ENCODE measurements around the gene TMEM109.

Gene TMEM109

DNA sequence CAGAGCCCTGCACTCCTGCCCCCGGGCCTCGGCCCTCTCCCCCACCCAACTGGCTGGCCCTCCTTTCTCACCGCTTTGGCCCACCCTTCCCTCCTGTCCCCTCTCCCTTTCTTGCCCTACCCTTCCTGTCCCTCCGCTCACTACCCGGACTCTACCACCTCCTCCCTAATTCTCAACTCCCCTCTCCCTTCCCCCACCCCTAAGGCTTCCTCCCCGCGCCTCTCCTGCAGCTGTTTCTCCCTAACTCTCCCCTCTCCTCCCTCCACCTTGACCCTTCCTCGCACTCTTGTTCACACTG lies 37.6 kb downstream of the TMEM109 start:
- TF ChIP-seq ZFP30 (CRISPR knock-in tag; IDR thresholded peaks at IDR 0.05) = no peak
- TF ChIP-seq, protein P1, sequence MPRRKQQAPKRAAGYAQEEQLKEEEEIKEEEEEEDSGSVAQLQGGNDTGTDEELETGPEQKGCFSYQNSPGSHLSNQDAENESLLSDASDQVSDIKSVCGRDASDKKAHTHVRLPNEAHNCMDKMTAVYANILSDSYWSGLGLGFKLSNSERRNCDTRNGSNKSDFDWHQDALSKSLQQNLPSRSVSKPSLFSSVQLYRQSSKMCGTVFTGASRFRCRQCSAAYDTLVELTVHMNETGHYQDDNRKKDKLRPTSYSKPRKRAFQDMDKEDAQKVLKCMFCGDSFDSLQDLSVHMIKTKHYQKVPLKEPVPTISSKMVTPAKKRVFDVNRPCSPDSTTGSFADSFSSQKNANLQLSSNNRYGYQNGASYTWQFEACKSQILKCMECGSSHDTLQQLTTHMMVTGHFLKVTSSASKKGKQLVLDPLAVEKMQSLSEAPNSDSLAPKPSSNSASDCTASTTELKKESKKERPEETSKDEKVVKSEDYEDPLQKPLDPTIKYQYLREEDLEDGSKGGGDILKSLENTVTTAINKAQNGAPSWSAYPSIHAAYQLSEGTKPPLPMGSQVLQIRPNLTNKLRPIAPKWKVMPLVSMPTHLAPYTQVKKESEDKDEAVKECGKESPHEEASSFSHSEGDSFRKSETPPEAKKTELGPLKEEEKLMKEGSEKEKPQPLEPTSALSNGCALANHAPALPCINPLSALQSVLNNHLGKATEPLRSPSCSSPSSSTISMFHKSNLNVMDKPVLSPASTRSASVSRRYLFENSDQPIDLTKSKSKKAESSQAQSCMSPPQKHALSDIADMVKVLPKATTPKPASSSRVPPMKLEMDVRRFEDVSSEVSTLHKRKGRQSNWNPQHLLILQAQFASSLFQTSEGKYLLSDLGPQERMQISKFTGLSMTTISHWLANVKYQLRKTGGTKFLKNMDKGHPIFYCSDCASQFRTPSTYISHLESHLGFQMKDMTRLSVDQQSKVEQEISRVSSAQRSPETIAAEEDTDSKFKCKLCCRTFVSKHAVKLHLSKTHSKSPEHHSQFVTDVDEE (CRISPR knock-in tag; IDR thresholded peaks at IDR 0.05) = no peak
- no peak for TF ChIP-seq ZNF70 (CRISPR knock-in tag; IDR thresholded peaks at IDR 0.05)
- TF ChIP-seq PPARA (CRISPR knock-in tag; IDR thresholded peaks at IDR 0.05; ENCODE audit: borderline replicate concordance) = no peak
- TF ChIP-seq OSR1 (CRISPR knock-in tag; IDR thresholded peaks at IDR 0.05) = no peak
- TF ChIP-seq CSDC2 (CRISPR knock-in tag; IDR thresholded peaks at IDR 0.05) = no peak
- TF ChIP-seq ISL1 (CRISPR knock-in tag; IDR thresholded peaks at IDR 0.05) = no peak
- TF ChIP-seq ZC3H10 (CRISPR knock-in tag; IDR thresholded peaks at IDR 0.05) = no peak
- TF ChIP-seq ZNF8 (CRISPR knock-in tag; IDR thresholded peaks at IDR 0.05) = no peak
- TF ChIP-seq, protein P2, sequence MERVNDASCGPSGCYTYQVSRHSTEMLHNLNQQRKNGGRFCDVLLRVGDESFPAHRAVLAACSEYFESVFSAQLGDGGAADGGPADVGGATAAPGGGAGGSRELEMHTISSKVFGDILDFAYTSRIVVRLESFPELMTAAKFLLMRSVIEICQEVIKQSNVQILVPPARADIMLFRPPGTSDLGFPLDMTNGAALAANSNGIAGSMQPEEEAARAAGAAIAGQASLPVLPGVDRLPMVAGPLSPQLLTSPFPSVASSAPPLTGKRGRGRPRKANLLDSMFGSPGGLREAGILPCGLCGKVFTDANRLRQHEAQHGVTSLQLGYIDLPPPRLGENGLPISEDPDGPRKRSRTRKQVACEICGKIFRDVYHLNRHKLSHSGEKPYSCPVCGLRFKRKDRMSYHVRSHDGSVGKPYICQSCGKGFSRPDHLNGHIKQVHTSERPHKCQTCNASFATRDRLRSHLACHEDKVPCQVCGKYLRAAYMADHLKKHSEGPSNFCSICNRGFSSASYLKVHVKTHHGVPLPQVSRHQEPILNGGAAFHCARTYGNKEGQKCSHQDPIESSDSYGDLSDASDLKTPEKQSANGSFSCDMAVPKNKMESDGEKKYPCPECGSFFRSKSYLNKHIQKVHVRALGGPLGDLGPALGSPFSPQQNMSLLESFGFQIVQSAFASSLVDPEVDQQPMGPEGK (CRISPR knock-in tag; IDR thresholded peaks at IDR 0.05; ENCODE audit: borderline replicate concordance) = no peak
- no peak for TF ChIP-seq SNAI2 (CRISPR knock-in tag; IDR thresholded peaks at IDR 0.05)
- TF ChIP-seq TOX (CRISPR knock-in tag; IDR thresholded peaks at IDR 0.05; ENCODE audit: borderline replicate concordance) = no peak
- TF ChIP-seq, protein P3, sequence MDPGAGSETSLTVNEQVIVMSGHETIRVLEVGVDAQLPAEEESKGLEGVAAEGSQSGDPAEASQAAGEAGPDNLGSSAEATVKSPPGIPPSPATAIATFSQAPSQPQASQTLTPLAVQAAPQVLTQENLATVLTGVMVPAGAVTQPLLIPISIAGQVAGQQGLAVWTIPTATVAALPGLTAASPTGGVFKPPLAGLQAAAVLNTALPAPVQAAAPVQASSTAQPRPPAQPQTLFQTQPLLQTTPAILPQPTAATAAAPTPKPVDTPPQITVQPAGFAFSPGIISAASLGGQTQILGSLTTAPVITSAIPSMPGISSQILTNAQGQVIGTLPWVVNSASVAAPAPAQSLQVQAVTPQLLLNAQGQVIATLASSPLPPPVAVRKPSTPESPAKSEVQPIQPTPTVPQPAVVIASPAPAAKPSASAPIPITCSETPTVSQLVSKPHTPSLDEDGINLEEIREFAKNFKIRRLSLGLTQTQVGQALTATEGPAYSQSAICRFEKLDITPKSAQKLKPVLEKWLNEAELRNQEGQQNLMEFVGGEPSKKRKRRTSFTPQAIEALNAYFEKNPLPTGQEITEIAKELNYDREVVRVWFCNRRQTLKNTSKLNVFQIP (CRISPR knock-in tag; IDR thresholded peaks at IDR 0.05; ENCODE audit: borderline replicate concordance, low read depth) = no peak
- no peak for TF ChIP-seq ZFP3 (CRISPR knock-in tag; IDR thresholded peaks at IDR 0.05)
- no peak for TF ChIP-seq ESRRG (CRISPR knock-in tag; IDR thresholded peaks at IDR 0.05)
- no peak for TF ChIP-seq ZNF565 (CRISPR knock-in tag; conservative IDR thresholded peaks at IDR 0.05; ENCODE audit: low read depth)
- no peak for TF ChIP-seq BACH2 (CRISPR knock-in tag; IDR thresholded peaks at IDR 0.05; ENCODE audit: borderline replicate concordance)
- ATAC-seq = no peak

DNA sequence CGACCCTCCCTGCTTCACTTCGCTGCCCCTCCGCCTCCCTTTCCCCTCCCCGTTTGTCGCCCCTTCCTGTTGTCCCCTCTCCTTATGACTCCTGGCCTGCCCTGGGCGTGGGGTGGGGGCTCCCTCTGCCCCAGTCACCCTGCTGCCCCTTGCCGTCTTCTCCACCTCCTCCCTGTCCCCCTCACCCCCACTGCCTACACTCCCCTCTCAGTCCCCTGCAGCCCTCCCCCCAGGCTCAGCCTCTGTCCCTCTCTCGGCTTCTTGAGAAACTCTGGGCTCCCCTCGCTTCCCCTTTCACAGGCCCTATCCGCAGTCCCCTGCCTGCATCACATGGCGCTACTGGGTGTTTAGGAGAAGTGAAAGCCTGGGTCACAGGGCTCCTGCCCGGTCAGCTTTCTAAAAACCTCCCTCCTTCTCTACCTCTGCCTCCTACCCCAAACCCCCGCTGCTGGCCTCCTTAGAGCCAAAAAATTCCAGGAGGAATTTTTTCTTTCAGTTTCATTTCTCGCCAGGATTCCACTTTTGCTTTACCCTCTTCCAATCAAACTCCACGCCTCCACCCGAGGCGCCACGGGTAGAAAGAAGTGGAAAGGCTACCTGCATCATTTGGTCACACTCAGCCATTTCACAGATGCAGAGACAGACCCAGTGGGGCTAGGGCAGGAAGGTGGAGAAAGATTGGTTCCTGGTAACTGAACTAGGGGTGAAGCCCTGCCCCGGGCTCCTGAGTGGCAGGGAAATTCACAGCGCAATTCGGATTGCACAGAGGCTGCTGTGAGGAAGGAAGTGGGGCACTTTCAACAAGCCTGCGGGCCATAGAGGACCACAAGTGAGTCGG lies 38.2 kb downstream of the TMEM109 start, which contains the start of gene SLC15A3:
Gene SLC15A3 (minus strand): TSS at position 273 of the 838 bp plus-strand sequence. CDS start 625 bp downstream, outside the sequence.
- no peak for TF ChIP-seq ESRRG (CRISPR knock-in tag; IDR thresholded peaks at IDR 0.05)
- TF ChIP-seq ZFP30 (CRISPR knock-in tag; IDR thresholded peaks at IDR 0.05) = no peak
- no peak for TF ChIP-seq BACH2 (CRISPR knock-in tag; IDR thresholded peaks at IDR 0.05; ENCODE audit: borderline replicate concordance)
- TF ChIP-seq, protein P4, sequence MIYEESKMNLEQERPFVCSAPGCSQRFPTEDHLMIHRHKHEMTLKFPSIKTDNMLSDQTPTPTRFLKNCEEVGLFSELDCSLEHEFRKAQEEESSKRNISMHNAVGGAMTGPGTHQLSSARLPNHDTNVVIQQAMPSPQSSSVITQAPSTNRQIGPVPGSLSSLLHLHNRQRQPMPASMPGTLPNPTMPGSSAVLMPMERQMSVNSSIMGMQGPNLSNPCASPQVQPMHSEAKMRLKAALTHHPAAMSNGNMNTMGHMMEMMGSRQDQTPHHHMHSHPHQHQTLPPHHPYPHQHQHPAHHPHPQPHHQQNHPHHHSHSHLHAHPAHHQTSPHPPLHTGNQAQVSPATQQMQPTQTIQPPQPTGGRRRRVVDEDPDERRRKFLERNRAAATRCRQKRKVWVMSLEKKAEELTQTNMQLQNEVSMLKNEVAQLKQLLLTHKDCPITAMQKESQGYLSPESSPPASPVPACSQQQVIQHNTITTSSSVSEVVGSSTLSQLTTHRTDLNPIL (CRISPR knock-in tag; IDR thresholded peaks at IDR 0.05; ENCODE audit: low read depth) = no peak
- no peak for TF ChIP-seq ZFP3 (CRISPR knock-in tag; IDR thresholded peaks at IDR 0.05)
- no peak for TF ChIP-seq CSDC2 (CRISPR knock-in tag; IDR thresholded peaks at IDR 0.05)
- TF ChIP-seq PPARA (CRISPR knock-in tag; IDR thresholded peaks at IDR 0.05; ENCODE audit: borderline replicate concordance) = no peak
- TF ChIP-seq, protein P2 (CRISPR knock-in tag; IDR thresholded peaks at IDR 0.05; ENCODE audit: borderline replicate concordance) = no peak
- no peak for TF ChIP-seq ZC3H10 (CRISPR knock-in tag; IDR thresholded peaks at IDR 0.05)
- no peak for TF ChIP-seq ZNF565 (CRISPR knock-in tag; conservative IDR thresholded peaks at IDR 0.05; ENCODE audit: low read depth)
- TF ChIP-seq, protein P5, sequence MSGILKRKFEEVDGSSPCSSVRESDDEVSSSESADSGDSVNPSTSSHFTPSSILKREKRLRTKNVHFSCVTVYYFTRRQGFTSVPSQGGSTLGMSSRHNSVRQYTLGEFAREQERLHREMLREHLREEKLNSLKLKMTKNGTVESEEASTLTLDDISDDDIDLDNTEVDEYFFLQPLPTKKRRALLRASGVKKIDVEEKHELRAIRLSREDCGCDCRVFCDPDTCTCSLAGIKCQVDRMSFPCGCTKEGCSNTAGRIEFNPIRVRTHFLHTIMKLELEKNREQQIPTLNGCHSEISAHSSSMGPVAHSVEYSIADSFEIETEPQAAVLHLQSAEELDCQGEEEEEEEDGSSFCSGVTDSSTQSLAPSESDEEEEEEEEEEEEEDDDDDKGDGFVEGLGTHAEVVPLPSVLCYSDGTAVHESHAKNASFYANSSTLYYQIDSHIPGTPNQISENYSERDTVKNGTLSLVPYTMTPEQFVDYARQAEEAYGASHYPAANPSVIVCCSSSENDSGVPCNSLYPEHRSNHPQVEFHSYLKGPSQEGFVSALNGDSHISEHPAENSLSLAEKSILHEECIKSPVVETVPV (CRISPR knock-in tag; IDR thresholded peaks at IDR 0.05) = no peak
- TF ChIP-seq TOX (CRISPR knock-in tag; IDR thresholded peaks at IDR 0.05; ENCODE audit: borderline replicate concordance) = no peak
- no peak for TF ChIP-seq SNAI2 (CRISPR knock-in tag; IDR thresholded peaks at IDR 0.05)
- TF ChIP-seq OSR1 (CRISPR knock-in tag; IDR thresholded peaks at IDR 0.05) = no peak
- TF ChIP-seq ARNTL (CRISPR knock-in tag; IDR thresholded peaks at IDR 0.05; ENCODE audit: borderline replicate concordance, low read depth) = no peak
- TF ChIP-seq RARB (CRISPR knock-in tag; IDR thresholded peaks at IDR 0.05) = no peak
- TF ChIP-seq, protein P3 (CRISPR knock-in tag; IDR thresholded peaks at IDR 0.05; ENCODE audit: borderline replicate concordance, low read depth) = no peak
- no peak for TF ChIP-seq ZNF8 (CRISPR knock-in tag; IDR thresholded peaks at IDR 0.05)
- TF ChIP-seq TCF4 (CRISPR knock-in tag; IDR thresholded peaks at IDR 0.05; ENCODE audit: borderline replicate concordance) = no peak
- ATAC-seq = peak; percentile 22; the same call in 1 of the 3 replicates

Measured in SK-N-SH treated with all-trans-retinoic acid at 6 μM for 48 hours (cell line).